GM23338 (cell line): ENCODE results near the gene GALE.

Experiments
- CREB1 ChIP-seq: fragments of 250-450 bp; sonication (Bioruptor Pico); IDR thresholded peaks from 2 replicates; pipeline ENCODE4 v1.5.0; 2020; ENCODE audit warnings: low read depth, mild to moderate bottlenecking, moderate library complexity
- EZH2 ChIP-seq: fragments of 200-600 bp; sonication (generic); IDR thresholded peaks from one replicate; pipeline ENCODE4 v1.8.0; 2017; ENCODE audit warnings: antibody characterized with exemption, mild to moderate bottlenecking, low read depth; ENCODE audit not compliant: unreplicated experiment
- EZH2phosphoT487 ChIP-seq: fragments of 200-600 bp; sonication (generic); IDR thresholded peaks from one replicate; pipeline ENCODE4 v1.8.1; 2018; ENCODE audit warnings: antibody characterized with exemption; ENCODE audit not compliant: unreplicated experiment
- JUNB ChIP-seq: IDR thresholded peaks from one replicate; pipeline ENCODE4 v1.6.1; 2016; ENCODE audit warnings: antibody characterized with exemption; ENCODE audit not compliant: unreplicated experiment
- NANOG ChIP-seq: IDR thresholded peaks from 2 replicates; pipeline ENCODE4 v1.6.1; 2016; ENCODE audit warnings: antibody characterized with exemption, borderline replicate concordance
- POLR2AphosphoS5 ChIP-seq: IDR thresholded peaks from 2 replicates; pipeline ENCODE4 v1.6.1; 2016; ENCODE audit warnings: antibody characterized with exemption, low read depth
- STAT1 ChIP-seq: IDR thresholded peaks from one replicate; pipeline ENCODE4 v1.6.1; 2016; ENCODE audit warnings: antibody characterized with exemption; ENCODE audit not compliant: unreplicated experiment
- ZNF114 ChIP-seq: fragments of 250-450 bp; sonication (Bioruptor Pico); IDR thresholded peaks from 2 replicates; pipeline ENCODE4 v1.5.0; 2020; ENCODE audit warnings: mild to moderate bottlenecking, moderate library complexity
- ZNF331 ChIP-seq: fragments of 250-450 bp; sonication (Bioruptor Pico); IDR thresholded peaks from 2 replicates; pipeline ENCODE4 v1.5.0; 2020; ENCODE audit warnings: low read depth, mild to moderate bottlenecking, moderate library complexity
- TF ChIP-seq, protein P1 (sequence below), 2 experiments: fragments of 200-600 bp in 1 of 2; sonication (generic) in 1 of 2; conservative IDR thresholded peaks; 2 replicates each; pipeline versions ENCODE4 v1.5.1 to v1.6.1; 2016 to 2017; ENCODE audit warnings: antibody characterized with exemption in 2 of 2, low read depth in 2 of 2, mild to moderate bottlenecking in 2 of 2, moderate library complexity in 1 of 2
- TF ChIP-seq, protein P2 (sequence below): IDR thresholded peaks from one replicate; pipeline ENCODE4 v1.6.1; 2018; ENCODE audit warnings: antibody characterized with exemption; ENCODE audit not compliant: unreplicated experiment
- TF ChIP-seq, protein P3 (sequence below): IDR thresholded peaks from 2 replicates; pipeline ENCODE4 v1.6.1; 2016; ENCODE audit warnings: antibody characterized with exemption
- TF ChIP-seq, protein P4 (sequence below): fragments of 250-450 bp; sonication (Bioruptor Pico); IDR thresholded peaks from 2 replicates; pipeline ENCODE4 v1.5.0; 2020; ENCODE audit warnings: mild to moderate bottlenecking, moderate library complexity

DNA sequence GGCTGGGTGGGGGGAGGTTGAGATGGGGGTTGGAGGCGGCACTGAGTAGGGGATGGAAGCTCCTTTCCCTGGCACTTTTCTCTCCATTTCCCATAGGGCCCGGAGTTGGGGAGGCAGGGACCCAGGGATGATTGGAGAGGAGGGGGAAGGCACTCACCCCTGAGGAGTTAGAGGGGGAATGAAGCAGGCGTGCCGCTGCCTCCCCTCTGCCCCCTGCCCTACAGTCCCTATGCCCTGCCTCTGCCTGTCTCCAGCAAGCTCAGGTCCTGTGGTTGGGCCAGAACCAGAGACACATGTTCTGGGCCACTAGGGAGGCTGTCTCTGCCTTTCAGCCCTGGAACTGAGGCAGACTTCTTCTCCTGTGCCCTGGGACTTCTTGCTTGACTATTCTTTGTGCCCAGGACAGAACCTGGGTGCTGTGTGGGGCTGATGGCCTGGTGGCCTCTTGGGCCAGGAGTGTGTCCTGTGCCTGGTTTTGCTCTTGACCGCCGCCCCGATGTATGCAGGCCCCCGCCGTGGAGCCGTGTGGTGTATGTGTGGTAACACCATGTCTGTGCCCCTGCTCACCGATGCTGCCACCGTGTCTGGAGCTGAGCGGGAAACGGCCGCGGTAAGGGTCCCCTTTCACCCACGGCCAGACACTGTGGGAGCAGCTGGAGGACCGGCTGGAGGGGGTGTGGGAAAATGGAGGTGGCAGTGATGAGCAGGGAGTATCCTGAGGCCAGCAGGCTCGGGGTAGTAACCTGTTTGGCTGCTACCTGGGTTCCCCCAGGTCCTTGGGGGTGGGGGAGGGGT lies 8.2 kb downstream of the GALE start:
- TF ChIP-seq, protein P1, sequence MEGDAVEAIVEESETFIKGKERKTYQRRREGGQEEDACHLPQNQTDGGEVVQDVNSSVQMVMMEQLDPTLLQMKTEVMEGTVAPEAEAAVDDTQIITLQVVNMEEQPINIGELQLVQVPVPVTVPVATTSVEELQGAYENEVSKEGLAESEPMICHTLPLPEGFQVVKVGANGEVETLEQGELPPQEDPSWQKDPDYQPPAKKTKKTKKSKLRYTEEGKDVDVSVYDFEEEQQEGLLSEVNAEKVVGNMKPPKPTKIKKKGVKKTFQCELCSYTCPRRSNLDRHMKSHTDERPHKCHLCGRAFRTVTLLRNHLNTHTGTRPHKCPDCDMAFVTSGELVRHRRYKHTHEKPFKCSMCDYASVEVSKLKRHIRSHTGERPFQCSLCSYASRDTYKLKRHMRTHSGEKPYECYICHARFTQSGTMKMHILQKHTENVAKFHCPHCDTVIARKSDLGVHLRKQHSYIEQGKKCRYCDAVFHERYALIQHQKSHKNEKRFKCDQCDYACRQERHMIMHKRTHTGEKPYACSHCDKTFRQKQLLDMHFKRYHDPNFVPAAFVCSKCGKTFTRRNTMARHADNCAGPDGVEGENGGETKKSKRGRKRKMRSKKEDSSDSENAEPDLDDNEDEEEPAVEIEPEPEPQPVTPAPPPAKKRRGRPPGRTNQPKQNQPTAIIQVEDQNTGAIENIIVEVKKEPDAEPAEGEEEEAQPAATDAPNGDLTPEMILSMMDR (conservative IDR thresholded peaks at IDR 0.05; ENCODE audit: low read depth in 2 of 2): no peak
- TF ChIP-seq, protein P2, sequence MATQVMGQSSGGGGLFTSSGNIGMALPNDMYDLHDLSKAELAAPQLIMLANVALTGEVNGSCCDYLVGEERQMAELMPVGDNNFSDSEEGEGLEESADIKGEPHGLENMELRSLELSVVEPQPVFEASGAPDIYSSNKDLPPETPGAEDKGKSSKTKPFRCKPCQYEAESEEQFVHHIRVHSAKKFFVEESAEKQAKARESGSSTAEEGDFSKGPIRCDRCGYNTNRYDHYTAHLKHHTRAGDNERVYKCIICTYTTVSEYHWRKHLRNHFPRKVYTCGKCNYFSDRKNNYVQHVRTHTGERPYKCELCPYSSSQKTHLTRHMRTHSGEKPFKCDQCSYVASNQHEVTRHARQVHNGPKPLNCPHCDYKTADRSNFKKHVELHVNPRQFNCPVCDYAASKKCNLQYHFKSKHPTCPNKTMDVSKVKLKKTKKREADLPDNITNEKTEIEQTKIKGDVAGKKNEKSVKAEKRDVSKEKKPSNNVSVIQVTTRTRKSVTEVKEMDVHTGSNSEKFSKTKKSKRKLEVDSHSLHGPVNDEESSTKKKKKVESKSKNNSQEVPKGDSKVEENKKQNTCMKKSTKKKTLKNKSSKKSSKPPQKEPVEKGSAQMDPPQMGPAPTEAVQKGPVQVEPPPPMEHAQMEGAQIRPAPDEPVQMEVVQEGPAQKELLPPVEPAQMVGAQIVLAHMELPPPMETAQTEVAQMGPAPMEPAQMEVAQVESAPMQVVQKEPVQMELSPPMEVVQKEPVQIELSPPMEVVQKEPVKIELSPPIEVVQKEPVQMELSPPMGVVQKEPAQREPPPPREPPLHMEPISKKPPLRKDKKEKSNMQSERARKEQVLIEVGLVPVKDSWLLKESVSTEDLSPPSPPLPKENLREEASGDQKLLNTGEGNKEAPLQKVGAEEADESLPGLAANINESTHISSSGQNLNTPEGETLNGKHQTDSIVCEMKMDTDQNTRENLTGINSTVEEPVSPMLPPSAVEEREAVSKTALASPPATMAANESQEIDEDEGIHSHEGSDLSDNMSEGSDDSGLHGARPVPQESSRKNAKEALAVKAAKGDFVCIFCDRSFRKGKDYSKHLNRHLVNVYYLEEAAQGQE: no peak
- no peak for TF ChIP-seq POLR2AphosphoS5
- no peak for TF ChIP-seq CREB1
- no peak for TF ChIP-seq STAT1
- no peak for TF ChIP-seq EZH2phosphoT487
- TF ChIP-seq EZH2: no peak
- no peak for TF ChIP-seq JUNB
- TF ChIP-seq, protein P3, sequence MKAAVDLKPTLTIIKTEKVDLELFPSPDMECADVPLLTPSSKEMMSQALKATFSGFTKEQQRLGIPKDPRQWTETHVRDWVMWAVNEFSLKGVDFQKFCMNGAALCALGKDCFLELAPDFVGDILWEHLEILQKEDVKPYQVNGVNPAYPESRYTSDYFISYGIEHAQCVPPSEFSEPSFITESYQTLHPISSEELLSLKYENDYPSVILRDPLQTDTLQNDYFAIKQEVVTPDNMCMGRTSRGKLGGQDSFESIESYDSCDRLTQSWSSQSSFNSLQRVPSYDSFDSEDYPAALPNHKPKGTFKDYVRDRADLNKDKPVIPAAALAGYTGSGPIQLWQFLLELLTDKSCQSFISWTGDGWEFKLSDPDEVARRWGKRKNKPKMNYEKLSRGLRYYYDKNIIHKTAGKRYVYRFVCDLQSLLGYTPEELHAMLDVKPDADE: no peak
- TF ChIP-seq ZNF114: no peak
- no peak for TF ChIP-seq NANOG
- TF ChIP-seq ZNF331: no peak
- TF ChIP-seq, protein P4, sequence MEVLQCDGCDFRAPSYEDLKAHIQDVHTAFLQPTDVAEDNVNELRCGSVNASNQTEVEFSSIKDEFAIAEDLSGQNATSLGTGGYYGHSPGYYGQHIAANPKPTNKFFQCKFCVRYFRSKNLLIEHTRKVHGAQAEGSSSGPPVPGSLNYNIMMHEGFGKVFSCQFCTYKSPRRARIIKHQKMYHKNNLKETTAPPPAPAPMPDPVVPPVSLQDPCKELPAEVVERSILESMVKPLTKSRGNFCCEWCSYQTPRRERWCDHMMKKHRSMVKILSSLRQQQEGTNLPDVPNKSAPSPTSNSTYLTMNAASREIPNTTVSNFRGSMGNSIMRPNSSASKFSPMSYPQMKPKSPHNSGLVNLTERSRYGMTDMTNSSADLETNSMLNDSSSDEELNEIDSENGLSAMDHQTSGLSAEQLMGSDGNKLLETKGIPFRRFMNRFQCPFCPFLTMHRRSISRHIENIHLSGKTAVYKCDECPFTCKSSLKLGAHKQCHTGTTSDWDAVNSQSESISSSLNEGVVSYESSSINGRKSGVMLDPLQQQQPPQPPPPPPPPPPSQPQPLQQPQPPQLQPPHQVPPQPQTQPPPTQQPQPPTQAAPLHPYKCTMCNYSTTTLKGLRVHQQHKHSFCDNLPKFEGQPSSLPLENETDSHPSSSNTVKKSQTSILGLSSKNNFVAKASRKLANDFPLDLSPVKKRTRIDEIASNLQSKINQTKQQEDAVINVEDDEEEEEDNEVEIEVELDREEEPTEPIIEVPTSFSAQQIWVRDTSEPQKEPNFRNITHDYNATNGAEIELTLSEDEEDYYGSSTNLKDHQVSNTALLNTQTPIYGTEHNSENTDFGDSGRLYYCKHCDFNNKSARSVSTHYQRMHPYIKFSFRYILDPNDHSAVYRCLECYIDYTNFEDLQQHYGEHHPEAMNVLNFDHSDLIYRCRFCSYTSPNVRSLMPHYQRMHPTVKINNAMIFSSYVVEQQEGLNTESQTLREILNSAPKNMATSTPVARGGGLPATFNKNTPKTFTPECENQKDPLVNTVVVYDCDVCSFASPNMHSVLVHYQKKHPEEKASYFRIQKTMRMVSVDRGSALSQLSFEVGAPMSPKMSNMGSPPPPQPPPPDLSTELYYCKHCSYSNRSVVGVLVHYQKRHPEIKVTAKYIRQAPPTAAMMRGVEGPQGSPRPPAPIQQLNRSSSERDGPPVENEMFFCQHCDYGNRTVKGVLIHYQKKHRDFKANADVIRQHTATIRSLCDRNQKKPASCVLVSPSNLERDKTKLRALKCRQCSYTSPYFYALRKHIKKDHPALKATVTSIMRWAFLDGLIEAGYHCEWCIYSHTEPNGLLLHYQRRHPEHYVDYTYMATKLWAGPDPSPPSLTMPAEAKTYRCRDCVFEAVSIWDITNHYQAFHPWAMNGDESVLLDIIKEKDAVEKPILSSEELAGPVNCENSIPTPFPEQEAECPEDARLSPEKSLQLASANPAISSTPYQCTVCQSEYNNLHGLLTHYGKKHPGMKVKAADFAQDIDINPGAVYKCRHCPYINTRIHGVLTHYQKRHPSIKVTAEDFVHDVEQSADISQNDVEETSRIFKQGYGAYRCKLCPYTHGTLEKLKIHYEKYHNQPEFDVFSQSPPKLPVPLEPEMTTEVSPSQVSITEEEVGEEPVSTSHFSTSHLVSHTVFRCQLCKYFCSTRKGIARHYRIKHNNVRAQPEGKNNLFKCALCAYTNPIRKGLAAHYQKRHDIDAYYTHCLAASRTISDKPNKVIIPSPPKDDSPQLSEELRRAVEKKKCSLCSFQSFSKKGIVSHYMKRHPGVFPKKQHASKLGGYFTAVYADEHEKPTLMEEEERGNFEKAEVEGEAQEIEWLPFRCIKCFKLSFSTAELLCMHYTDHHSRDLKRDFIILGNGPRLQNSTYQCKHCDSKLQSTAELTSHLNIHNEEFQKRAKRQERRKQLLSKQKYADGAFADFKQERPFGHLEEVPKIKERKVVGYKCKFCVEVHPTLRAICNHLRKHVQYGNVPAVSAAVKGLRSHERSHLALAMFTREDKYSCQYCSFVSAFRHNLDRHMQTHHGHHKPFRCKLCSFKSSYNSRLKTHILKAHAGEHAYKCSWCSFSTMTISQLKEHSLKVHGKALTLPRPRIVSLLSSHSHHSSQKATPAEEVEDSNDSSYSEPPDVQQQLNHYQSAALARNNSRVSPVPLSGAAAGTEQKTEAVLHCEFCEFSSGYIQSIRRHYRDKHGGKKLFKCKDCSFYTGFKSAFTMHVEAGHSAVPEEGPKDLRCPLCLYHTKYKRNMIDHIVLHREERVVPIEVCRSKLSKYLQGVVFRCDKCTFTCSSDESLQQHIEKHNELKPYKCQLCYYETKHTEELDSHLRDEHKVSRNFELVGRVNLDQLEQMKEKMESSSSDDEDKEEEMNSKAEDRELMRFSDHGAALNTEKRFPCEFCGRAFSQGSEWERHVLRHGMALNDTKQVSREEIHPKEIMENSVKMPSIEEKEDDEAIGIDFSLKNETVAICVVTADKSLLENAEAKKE: no peak
